HG03442 (cell line): ENCODE measurements around the gene CDH1.

Experiments
- ATAC-seq: cut with Tn5 transposase; IDR thresholded peaks from one replicate; pipeline ENCODE4 v1.9.1; 2021; ENCODE audit warnings: mild to moderate bottlenecking, moderate library complexity; ENCODE audit not compliant: unreplicated experiment

The CDH1 gene

GRCh38 chr16:68759062-68759461 lies 22.0 kb downstream of the CDH1 start:
- no peak for ATAC-seq

GRCh38 chr16:68760671-68761275 lies 23.7 kb downstream of the CDH1 start:
- peak; percentile 48 for ATAC-seq

- ATAC-seq = no peak
These were observed 26.1 kb downstream of the CDH1 start for GRCh38 chr16:68762996-68763756.

- ATAC-seq = no peak
These were observed 27.8 kb downstream of the CDH1 start for GRCh38 chr16:68764862-68765261.

GRCh38 chr16:68767581-68767980 lies 30.5 kb downstream of the CDH1 start:
- no peak for ATAC-seq

GRCh38 chr16:68768175-68768574 lies 31.1 kb downstream of the CDH1 start:
- no peak for ATAC-seq

GRCh38 chr16:68768771-68769170 lies 31.7 kb downstream of the CDH1 start:
- no peak for ATAC-seq

- ATAC-seq = no peak
These were observed 33.6 kb downstream of the CDH1 start for GRCh38 chr16:68770671-68771070.

- no peak for ATAC-seq
These were observed 35.1 kb downstream of the CDH1 start for GRCh38 chr16:68772030-68772681.

- no peak for ATAC-seq
These were observed 35.8 kb downstream of the CDH1 start for GRCh38 chr16:68772871-68773270.

- no peak for ATAC-seq
These were observed 38.0 kb downstream of the CDH1 start for GRCh38 chr16:68774982-68775634.

GRCh38 chr16:68776821-68777485 lies 39.9 kb downstream of the CDH1 start:
- ATAC-seq = peak; percentile 85

- ATAC-seq = no peak
These were observed 41.6 kb downstream of the CDH1 start for GRCh38 chr16:68778551-68779231.

- ATAC-seq = no peak
These were observed 42.8 kb downstream of the CDH1 start for GRCh38 chr16:68779891-68780290.

- ATAC-seq = no peak
These were observed 44.7 kb downstream of the CDH1 start for GRCh38 chr16:68781784-68782183.

- peak; percentile 62 for ATAC-seq
These were observed 45.4 kb downstream of the CDH1 start for GRCh38 chr16:68782198-68783174.

GRCh38 chr16:68784226-68784625 lies 47.1 kb downstream of the CDH1 start:
- no peak for ATAC-seq

GRCh38 chr16:68784721-68785120 lies 47.6 kb downstream of the CDH1 start:
- no peak for ATAC-seq

- ATAC-seq = no peak
These were observed 48.6 kb downstream of the CDH1 start for GRCh38 chr16:68785715-68786114.
